HepG2 (cell line): ENCODE data around the gene COMMD9. TPM values are rescaled to one million over a fixed set of nuclear protein-coding genes. Genes with fewer than 3 reads are reported as not detected.
"Not testable (repeated sequence)": the region's sequence is repeated elsewhere in the genome, so short reads cannot be mapped to it uniquely, and the experiment has no call there.

Experiments used
- ATAC-seq: fragments of 200-7000 bp; cut with Tn5 transposase; 3 replicates; pipeline ENCODE4 v1.9.1; 2020; ENCODE audit warnings: mild to moderate bottlenecking, moderate library complexity
- BruUV-seq: library from RNA; stranded (reverse); fragments of 400-500 nt; replicated peaks from 2 replicates; lab custom pipeline; 2021; lab: Mats Ljungman, UMichigan
- CTCF ChIA-PET: fragments of 300-600 bp; formaldehyde crosslinking; extraction: SDS; loops from one replicate; lab custom pipeline; 2021; ENCODE audit warnings: low total read pairs, inconsistent platforms, low intra/inter-chr PET ratio; lab: Yijun Ruan, JAX
- POLR2A ChIA-PET: fragments of 350-600 bp; sonication (Branson Sonifier 250); formaldehyde crosslinking; loops from one replicate; lab custom pipeline; 2020; ENCODE audit warnings: antibody characterized with exemption, inconsistent platforms; lab: Yijun Ruan, JAX
- DNase-seq: peaks from one replicate; pipeline ENCODE4 v3.0.0-alpha.2; 2015; ENCODE audit warnings: low spot score
- FAIRE-seq: peaks from 3 replicates; lab custom pipeline; 2011; peaks lifted over from hg19 to GRCh38; lab: Jason Lieb, UNC
- H2AFZ ChIP-seq: one replicate; pipeline ENCODE4 v1.6.1; 2011; ENCODE audit warnings: low read length, inconsistent platforms
- H3K27ac ChIP-seq: fragments of 300-600 bp; 3 replicates; pipeline ENCODE4 v1.8.0; 2011; ENCODE audit warnings: mixed run types, mild to moderate bottlenecking, mixed read lengths, low read length, inconsistent platforms; ENCODE audit not compliant: insufficient read depth; ENCODE audit errors: extremely low read length
- H3K27me3 ChIP-seq, 2 experiments: fragments of 200-600 bp in 1 of 2; 2 replicates in 1 of 2; 3 replicates in 1 of 2; pipeline versions ENCODE4 v1.6.0 to v1.8.0; 2011; ENCODE audit warnings: low read length in 2 of 2, mild to moderate bottlenecking in 2 of 2, moderate library complexity in 2 of 2, inconsistent platforms in 1 of 2; ENCODE audit not compliant: insufficient read depth in 2 of 2, control insufficient read depth in 1 of 2
- H3K36me3 ChIP-seq, 2 experiments: fragments of 200-600 bp in 1 of 2; replicated peaks in 1 of 2; 2 replicates in 1 of 2; 3 replicates in 1 of 2; pipeline versions ENCODE4 v1.5.1 to v1.8.0; 2011; ENCODE audit warnings: low read length in 2 of 2, inconsistent platforms in 1 of 2; ENCODE audit not compliant: insufficient read depth in 2 of 2, control insufficient read depth in 1 of 2
- H3K4me1 ChIP-seq: 2 replicates; pipeline ENCODE4 v1.5.1; 2012; ENCODE audit warnings: low read length, inconsistent platforms; ENCODE audit not compliant: insufficient read depth
- H3K4me2 ChIP-seq: 2 replicates; pipeline ENCODE4 v1.6.0; 2011; ENCODE audit warnings: low read depth, low read length, inconsistent platforms
- H3K4me3 ChIP-seq, 3 experiments: fragments of 200-600 bp in 1 of 3; sonication (generic), shearing (Covaris generic) in 1 of 3; replicated peaks in 1 of 3; 2 replicates each; pipeline ENCODE4 v1.5.1; 2011 to 2016; ENCODE audit warnings: low read length in 3 of 3, inconsistent platforms in 2 of 3, low read depth in 2 of 3, mild to moderate bottlenecking in 2 of 3, control low read depth in 1 of 3, mixed read lengths in 1 of 3; ENCODE audit not compliant: insufficient read depth in 1 of 3
- H3K79me2 ChIP-seq: one replicate; pipeline ENCODE4 v1.6.1; 2011; ENCODE audit warnings: low read length, inconsistent platforms; ENCODE audit not compliant: insufficient read depth
- H3K9ac ChIP-seq: 2 replicates; pipeline ENCODE4 v1.6.0; 2011; ENCODE audit warnings: mild to moderate bottlenecking, low read depth, low read length, inconsistent platforms; ENCODE audit not compliant: insufficient read depth
- H3K9me3 ChIP-seq: 2 replicates; pipeline ENCODE4 v1.5.1; 2012; ENCODE audit warnings: mild to moderate bottlenecking, low read length
- H4K20me1 ChIP-seq: 2 replicates; pipeline ENCODE4 v1.6.0; 2011; ENCODE audit warnings: inconsistent platforms, mild to moderate bottlenecking, low read length, moderate library complexity; ENCODE audit not compliant: insufficient read depth
- WGBS: methylation state at CpG from one replicate; pipeline ENCODE4 v1.1.6; 2017; ENCODE audit warnings: low lambda C conversion rate; 5-methylcytosine and 5-hydroxymethylcytosine counted together
- in situ Hi-C: cut with HindIII; loops from 2 replicates; pipeline ENCODE4 v1.10.0; 2017; ENCODE audit warnings: low pct_unique_long_range_greater_than_20kb; ENCODE audit not compliant: extremely low pct_ligation_motif_present
- intact Hi-C: fragments of 100-400 bp; cut with micrococcal nuclease; formaldehyde crosslinking; loops from one replicate; pipeline ENCODE4 v1.10.0; 2022; ENCODE audit not compliant: unreplicated experiment
- polyA plus RNA-seq, 8 experiments: library from polyadenylated mRNA; depleted of rRNA in 3 of 8; stranded (reverse) in 7 of 8; unstranded in 1 of 8; fragments of >200 nt; fragmentation: Illumina TruSeq in 4 of 8; extraction: Trizol in 4 of 8; gene quantifications; 2 replicates each; pipeline versions ENCODE4 v1.2.1 to v1.2.3, GENCODE V29; 2011 to 2016; ENCODE audit warnings: low read depth in 4 of 8, missing spikeins in 1 of 8, mixed read lengths in 1 of 8; ENCODE audit not compliant: insufficient read depth in 1 of 8
- total RNA-seq, 5 experiments: library from RNA; depleted of rRNA; stranded (reverse); fragments of >200 nt; fragmentation: Illumina TruSeq; extraction: Trizol; gene quantifications; 2 replicates each; pipeline ENCODE4 v1.2.3, GENCODE V29; 2016; ENCODE audit warnings: low read depth in 1 of 5
- TF ChIP-seq, protein P1 (sequence below): sonication (generic); formaldehyde crosslinking; IDR thresholded peaks from 2 replicates; pipeline ENCODE4 v1.5.1; 2020; ENCODE audit warnings: missing genetic modification reagents, mild to moderate bottlenecking, borderline replicate concordance
- TF ChIP-seq, protein P2 (sequence below): sonication (generic); formaldehyde crosslinking; conservative IDR thresholded peaks from 2 replicates; pipeline ENCODE4 v1.8.0; 2022; ENCODE audit warnings: mild to moderate bottlenecking, moderate library complexity, missing genetic modification reagents

The COMMD9 gene
- total and polyA plus RNA-seq, 2 of the 13 experiments (the other 11 are each of a cell fraction or from before 2014, with no cell fraction given): 47.3 to 76.7 TPM

DNA sequence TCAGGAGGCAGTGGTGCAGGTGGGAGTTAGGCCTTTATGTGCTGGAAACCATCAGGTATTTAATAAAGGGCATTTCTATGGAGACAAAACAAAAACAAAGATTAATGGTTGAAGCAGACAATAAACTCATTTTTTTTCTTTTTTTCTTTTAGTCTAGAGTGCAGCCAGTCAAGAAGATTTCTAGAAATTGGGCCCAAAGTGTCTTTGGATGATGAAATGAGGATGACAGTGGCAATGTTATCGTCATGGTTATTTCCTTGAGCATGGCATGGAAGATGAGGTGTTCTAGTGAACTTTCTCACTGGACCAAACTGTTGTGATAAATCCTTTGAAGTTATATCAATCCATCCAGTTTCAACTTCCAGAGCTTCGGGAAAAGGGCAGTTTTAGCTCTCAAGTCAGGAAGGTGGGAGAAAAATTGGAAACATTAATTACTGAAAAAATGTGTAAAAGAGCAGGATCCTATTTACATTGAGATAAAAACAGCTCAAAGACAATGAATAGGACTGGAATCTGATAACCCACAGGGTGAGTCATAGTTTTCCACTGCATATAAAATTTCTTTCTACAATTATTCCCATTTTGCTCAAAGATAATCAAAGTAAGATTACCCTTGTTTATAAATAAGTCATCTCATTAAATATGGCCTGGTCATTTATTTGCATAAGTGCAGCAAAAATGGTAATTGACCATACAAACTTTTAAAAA, 39.9 kb upstream of the COMMD9 start (continued):
- TF ChIP-seq, protein P1, sequence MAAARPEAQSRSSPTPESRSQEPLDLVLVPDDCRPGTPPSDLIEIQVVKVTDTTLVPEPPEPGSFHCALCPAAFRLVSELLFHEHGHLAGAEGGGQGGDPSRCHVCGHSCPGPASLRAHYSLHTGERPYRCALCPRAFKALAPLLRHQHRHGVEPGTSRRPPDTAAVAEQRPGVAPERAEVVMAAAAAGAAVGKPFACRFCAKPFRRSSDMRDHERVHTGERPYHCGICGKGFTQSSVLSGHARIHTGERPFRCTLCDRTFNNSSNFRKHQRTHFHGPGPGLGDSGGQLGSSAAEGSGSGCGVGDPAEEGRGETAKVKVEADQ (CRISPR knock-in tag): no peak

DNA sequence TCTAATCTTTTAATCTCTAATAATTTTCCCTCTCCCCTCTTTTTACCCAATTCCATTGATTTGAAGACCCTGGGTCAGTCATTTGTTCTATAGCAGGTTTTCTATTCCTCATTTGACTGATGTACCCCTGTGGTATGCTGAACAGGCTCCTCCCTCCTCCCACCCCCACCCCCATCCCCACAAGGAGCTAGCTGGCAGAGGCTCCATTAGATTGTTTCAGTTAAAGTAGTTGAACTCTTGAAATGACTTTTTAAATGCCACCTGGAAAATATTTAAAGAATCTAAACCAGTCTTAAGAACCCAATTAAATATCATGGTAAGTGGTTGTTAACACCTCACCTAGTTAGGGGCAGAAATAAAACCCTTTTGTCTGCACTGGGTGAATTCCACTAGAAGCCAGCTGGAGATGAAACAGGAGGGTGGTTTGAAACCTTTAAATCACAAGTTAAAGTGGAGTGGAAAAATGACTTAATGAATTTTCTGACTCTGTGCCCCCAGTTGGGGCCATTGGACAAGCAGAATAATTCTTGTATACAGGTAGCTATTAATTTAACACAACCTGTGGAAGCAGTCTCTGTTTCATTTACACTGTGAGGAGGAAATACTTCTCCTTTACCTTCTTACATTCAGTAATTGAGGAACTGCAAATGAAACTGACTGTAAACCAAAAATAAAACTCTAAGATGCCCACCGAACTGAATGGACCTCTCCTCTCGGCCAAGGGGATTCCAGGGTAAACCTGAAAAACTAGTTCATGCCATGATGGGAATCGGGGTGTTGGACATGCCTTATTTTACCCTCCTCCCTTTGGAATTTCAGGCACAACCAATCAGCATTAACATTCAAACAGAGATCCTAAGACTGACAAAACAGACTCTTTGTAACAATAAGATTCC, 37.5 kb upstream of the COMMD9 start:
- Histone ChIP-seq H3K27me3 (peaks cover 0 to 4% of the 10 kb centered on the region in 2 experiments; a peak in 1 of 5 replicates), H3K27ac (no peak overlapping the region), H2AFZ (no peak overlapping the region), H3K36me3 (no peaks in the 10 kb centered on the region), H3K4me3 (no peak overlapping the region), H3K4me1 (no peaks in the 10 kb centered on the region), H3K79me2 (no peaks in the 10 kb centered on the region), H3K9ac (no peak overlapping the region), H4K20me1 (no peaks in the 10 kb centered on the region), H3K9me3 (no peaks in the 10 kb centered on the region), H3K4me2 (no peak overlapping the region)
- no TSS peak for BruUV-seq
- DNase-seq (no peak), FAIRE-seq (no peak), ATAC-seq (no peak)
- ChIA-PET POLR2A (no interaction called here), CTCF (no interaction called here)
- TF ChIP-seq, protein P2, sequence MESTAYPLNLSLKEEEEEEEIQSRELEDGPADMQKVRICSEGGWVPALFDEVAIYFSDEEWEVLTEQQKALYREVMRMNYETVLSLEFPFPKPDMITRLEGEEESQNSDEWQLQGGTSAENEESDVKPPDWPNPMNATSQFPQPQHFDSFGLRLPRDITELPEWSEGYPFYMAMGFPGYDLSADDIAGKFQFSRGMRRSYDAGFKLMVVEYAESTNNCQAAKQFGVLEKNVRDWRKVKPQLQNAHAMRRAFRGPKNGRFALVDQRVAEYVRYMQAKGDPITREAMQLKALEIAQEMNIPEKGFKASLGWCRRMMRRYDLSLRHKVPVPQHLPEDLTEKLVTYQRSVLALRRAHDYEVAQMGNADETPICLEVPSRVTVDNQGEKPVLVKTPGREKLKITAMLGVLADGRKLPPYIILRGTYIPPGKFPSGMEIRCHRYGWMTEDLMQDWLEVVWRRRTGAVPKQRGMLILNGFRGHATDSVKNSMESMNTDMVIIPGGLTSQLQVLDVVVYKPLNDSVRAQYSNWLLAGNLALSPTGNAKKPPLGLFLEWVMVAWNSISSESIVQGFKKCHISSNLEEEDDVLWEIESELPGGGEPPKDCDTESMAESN (CRISPR knock-in tag): no peak
- intact Hi-C loops (no loop called here), in situ Hi-C loops (no loop called here)
- WGBS: 9% methylated on average over 3 of the region's 3 CpGs

DNA sequence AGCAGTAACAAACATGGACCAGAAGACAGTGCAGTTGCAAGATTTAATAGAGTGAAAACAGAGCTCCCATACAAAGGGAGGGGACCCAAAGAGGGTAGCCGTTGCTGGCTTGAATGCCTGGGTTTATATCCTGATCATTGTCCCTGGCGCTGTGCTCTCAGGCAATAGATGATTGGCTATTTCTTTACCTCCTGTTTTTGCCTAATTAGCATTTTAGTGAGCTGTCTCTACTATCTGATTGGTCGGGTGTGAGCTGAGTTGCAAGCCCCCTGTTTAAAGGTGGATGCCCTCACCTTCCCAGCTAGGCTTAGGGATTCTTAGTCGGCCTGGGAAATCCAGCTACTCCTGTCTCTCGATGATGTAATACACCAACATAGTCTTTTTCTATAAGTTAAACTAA, 36.2 kb upstream of the COMMD9 start:
- BruUV-seq, ATAC-seq, intact Hi-C loops, H3K79me2 ChIP-seq, H3K9ac ChIP-seq, POLR2A ChIA-PET, H2AFZ ChIP-seq, H3K4me2 ChIP-seq, H3K27ac ChIP-seq, DNase-seq, CTCF ChIA-PET, H3K4me1 ChIP-seq, in situ Hi-C loops, H3K9me3 ChIP-seq, H4K20me1 ChIP-seq, FAIRE-seq, H3K36me3 ChIP-seq, H3K27me3 ChIP-seq, H3K4me3 ChIP-seq: not testable (repeated sequence)
- 40% methylated on average over 5 of the region's 5 CpGs for WGBS

DNA sequence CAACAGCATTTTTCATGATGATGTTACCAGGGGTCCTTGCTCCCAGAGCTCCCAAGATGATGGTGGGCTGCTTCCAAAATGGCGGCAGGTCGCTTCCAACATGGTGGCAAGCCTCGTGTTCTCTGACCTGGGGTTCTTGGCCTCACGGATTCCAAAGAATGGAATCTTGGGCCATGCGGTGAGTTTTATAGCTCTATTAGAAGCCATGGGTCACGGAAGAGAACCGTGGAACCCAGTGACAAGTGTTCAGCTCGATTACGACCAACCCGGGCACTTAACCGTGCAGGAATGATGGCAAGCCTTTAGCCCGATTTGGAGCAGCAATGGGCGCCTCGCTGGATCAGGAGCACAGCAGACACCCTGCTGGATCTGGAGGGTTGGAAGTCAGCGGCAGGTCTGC, 35.7 kb upstream of the COMMD9 start:
- H3K36me3 ChIP-seq, H3K9ac ChIP-seq, POLR2A ChIA-PET, ATAC-seq, H3K4me2 ChIP-seq, H3K4me1 ChIP-seq, H3K9me3 ChIP-seq, H3K79me2 ChIP-seq, in situ Hi-C loops, H4K20me1 ChIP-seq, FAIRE-seq, H3K27ac ChIP-seq, DNase-seq, intact Hi-C loops, BruUV-seq, H3K27me3 ChIP-seq, H3K4me3 ChIP-seq, CTCF ChIA-PET, H2AFZ ChIP-seq: not testable (repeated sequence)
- WGBS: 51% methylated on average over 14 of the region's 15 CpGs
